Anterior cingulate cortex (tissue), 58 donors: ENCODE data around the gene GFER.
A peak's percentile ranks its signal among the peaks of the same experiment; 100 is the strongest.
"Not testable (repeated sequence)": the region's sequence is repeated elsewhere in the genome, so short reads cannot be mapped to it uniquely, and the experiment has no call there.

Source experiments
- DNase-seq, 58 donors: peaks; one replicate each; lab custom pipeline; 2025; lab: John Stamatoyannopoulos, UW

GFER gene

DNA sequence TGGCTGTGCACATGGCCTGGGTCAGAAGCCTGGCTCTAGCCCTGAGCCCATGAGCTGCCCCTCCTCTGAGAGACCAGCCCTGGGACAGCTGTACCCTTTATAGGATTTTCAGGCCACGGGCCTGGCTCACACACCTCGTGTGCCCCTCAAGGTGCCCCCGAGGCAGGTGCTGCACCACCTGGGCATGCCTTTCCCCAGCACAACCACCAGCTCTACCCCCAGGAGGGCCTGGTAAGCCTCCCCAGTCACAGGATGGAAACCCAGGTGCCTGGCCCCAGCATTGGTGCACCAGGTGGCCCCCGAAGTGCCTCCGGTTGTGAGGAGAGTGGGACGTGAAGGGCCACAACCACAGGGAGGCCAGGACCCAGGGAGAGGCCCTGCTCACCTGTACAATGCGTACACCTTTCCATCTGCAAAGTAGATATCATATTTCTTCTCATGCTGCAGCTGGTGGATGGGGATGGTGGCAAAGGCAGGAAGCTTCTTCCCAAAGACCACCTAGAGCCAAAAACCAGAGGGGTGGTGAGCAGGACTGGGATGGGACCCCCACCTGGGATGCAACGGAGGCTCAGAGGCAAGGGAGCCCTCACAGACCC, 19.3 kb downstream of the GFER start:
- no peak for DNase-seq

DNA sequence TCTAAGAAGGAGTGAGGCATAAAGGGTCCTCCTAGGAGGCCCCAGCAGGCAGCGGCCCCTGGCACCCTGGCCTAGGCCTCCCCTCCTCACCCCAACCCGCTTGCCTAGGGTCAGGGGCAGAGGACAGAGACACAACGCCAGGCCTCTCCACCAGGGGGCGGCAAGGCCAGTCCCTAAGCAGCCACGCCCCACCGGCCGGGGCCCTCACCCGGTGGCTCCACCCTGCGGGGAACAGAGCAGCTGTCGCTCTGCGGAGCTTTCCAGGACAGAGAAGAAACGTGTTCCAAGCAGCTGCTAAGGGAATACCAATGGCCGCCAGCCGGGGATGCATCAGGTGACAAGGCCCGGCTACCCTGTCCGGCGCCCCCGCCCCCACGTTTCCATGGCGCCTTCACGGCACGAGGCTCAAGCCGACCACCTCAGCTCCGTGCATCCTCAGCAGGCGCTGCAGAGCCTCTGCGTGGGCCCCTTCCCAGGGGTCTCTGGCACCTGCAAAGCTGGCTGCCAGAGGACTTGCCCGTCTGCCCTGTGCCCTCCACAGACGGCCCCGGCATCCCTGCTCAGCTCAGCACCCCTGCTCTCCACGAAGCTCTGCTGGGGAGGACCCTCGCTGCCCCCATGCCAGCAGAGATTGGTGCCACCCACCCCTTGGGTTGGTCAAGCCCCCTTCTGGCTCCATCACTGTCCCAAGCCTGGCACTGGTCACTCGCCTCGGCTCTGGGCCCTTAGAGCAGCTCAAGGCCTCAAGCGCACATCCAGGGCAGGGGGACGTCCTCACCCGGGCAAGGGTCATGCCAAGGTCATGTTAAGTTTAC, 20.0 kb downstream of the GFER start:
- DNase-seq, result peak in 52 of 58 donors; percentile 11 to 83 (median 54)

DNA sequence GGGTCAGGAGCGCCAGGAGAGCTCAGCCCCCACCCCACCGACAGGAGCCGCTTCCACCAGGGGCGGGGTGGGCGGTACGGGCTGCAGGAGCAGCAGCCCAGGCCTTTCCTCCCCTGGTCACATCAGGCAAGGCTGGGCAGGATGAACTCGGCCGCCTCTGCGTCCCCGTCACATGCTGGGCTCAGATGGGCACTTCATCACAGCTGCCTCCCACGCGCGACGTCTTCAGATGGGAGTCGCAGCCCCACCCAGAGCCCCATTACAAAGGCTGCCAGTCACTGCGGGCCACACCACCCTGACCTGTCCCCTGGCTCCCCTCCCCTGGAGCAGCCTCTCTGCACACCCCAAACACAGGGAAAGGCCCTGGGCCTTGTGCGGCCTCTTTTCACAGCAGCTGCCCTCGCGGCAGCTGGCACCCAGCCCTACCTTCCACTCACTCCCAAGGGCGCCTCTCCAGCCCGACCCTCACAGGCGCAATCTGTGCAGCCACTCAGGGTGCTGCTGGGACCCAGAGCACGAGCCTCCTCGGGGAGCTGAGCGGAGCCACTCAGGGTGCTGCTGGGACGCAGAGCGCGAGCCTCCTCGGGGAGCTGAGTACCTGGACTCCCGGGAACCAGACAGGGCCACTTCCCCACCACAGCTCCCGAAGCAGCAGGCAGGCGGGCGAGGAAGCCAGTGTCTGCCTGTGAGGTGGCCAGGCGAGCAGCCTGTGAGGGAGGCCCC, 21.0 kb downstream of the GFER start:
- DNase-seq, result no peak

DNA sequence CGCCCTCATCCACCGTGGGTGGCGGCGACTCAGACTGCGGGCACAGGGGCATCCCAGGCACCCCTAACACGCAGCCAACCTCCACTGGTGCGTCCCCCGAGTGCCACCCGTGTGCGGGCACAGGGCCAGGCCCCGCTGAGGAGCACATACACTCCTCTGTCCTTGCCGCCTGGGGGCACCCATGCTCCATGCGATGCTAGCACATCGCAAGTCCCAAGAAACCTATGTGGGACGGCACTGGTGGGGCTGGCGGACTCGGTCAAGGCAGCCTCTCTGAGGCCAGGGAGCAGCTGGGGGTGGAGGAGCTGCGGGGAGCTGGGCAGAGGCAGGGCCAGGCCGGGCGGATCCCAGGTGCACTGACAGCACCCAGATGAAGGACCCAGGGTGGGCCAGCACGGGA, 21.7 kb downstream of the GFER start:
- DNase-seq, result peak in 6 of 58 donors; percentile 16 to 55 (median 30)

DNA sequence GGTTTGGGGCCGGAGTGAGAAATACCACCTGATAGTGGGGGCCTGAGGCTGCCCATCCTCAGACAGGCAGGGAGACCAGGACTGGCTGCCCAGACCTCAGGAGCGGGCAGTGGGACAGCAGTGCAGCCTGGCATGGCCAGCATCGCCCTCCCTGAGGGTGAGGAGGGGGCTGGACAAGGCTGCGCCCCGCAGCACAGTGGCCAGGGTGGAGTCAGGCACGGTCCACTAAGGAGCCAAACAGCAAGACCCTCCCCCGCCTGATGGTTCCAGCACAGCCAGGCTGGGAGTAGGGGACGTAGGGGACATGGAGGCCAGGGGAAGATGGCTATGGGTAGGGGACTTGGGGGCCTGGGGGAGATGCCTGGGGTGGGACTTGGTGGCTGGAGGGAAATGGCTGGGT, 22.3 kb downstream of the GFER start:
- DNase-seq, result no peak

DNA sequence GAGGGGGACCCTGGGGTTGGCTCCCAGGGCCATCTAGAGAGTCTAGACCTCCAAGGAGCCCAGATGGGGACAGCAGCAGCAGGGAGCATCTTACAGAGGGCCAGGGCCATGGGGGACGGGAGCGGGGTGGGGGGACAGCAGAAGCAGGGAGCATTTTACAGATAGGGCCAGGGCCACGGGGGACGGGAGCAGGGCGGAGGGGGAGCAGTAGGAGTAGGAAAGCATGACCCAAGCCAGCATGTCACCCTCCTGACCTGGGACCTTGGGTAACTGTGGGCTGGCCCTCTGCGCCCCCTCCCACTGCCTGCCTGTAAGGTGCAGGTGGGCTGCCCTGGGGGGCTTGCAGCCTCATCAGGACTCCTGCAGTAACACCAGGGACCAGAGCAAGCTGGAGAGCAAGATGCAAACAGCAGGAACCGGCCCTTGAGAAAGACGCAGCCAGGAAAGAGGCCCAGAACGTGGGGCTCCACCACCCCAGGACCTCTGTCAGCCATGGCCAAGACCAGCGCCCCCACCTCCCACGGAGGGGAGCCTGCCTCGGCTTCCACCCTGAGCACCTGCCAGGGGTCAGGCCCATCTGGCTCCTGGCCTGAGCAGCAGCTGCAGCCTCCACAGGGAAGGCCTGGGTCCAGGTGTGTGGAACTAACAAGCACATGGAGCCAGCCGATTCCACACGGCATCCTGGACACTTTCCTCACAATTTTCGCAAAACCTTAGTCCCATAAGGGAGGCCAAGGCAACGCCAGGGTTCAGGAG, 23.3 kb downstream of the GFER start:
- DNase-seq, result no peak

DNA sequence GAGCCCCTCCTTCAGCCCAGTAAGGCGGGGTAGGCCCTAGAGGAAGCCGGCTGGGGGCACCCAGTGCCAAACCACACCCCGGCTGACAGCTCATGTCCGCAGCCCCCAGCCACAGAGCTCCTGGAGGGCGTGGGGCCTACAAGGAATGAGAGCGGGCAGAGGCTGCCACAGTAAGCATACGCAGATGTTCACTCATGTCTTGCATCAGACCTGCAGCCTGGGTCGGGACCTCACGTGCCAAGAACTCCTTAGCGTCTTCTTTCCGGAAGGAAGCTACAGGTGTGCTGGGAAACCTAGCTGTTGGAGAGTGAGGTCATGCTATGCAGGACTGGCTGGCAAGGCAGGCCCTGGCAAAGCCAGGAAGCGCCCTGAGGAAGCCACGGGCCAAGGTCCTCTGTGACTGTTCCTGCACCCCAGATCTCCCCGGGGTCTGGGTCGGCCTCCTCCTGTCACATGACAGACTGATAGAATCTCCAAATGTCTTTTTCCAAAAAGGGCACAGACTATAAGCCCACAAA, 24.1 kb downstream of the GFER start:
- DNase-seq, result no peak

DNA sequence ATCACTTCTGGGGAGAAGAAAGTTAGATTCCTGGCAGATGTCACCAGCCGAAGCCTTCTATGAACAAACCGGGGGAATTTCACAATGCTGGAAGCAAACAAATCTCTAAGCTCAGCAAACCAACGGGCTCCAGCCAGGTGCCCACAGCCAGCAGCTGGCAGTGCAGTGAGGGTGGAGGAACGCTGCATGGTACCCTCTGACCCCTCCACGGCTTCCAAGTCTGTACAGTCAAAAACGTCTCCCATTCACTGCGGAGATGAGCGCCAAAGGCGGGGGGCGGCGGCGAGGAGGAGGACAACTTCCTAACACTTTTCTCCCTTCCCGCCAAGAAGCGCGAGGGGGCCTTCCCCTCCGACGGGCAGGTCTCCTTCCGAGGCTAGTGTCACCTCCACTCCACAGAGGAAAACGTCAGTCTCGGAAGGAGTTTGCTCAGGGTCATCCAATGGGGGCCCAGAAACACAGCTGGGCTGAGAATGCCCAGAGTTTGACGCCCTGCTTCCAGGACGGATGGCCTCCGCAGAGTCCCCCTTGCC, 24.7 kb downstream of the GFER start:
- no peak for DNase-seq

DNA sequence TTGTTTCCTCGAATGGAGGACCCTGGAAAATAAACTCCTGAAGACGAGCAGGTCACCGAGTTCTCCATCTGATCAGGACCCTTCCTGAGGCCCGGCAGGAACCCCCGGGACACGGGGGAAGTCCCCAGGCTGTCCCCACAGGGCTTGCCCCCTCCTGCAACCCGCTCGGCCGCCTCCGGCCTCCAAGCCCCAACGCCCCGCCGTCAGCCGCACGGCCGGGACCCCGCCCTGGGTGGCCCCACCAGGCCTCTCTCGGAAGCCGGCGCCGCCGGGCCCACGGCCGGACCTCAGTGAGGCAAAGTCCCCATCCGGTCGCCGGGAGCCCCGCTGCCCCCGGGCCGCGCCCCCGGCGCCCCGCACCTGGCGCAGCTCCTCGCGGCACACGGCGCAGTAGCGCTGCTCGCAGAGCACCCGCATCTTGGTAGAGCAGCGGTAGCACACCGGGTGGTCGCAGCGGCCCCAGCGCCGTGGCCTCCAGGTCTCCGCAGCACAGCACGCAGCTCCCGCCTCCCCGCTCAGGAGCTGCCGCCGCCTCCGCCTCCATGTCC, 25.2 kb downstream of the GFER start:
- peak in 2 of 58 donors; percentile 44 to 45 for DNase-seq

DNA sequence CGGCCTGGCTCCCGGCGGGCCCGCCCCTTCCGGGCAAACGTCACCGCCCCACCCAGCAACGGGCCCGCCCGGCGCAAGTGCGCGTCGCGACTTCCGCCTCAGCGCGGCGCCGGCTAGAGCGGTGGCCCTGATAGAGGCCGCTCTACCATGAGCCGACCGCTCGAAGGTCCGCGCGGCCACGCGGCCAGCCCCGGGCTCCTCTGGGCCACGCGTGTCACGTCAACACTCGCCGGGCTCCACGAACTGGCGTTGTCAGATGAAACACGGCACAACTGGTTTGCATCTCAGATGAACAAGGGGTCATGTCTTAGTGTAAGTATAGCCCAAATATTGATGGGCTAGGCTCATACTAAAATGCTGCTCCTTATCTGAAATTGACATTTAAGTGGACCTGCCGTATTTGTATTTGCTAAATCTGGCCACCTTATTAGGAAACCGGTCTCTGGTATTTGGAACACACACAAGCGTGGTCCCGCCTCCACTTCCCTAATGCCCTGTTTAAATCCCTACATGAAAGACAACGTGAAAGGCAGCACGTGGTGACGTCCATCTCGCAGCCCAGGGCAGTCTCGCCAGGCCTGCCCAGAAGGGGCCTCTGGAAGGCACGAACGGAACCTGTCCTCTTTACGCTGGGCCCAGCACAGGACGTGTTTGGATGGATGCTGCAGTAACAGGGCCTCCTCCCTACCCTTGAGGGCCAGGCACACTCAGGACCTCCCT, 26.0 kb downstream of the GFER start, which contains the start of gene ZNF598:
Gene ZNF598, minus strand, starts transcription at position 31 of the 720 bp plus-strand sequence.
- DNase-seq, result peak in 56 of 58 donors; percentile 15 to 89 (median 70)

DNA sequence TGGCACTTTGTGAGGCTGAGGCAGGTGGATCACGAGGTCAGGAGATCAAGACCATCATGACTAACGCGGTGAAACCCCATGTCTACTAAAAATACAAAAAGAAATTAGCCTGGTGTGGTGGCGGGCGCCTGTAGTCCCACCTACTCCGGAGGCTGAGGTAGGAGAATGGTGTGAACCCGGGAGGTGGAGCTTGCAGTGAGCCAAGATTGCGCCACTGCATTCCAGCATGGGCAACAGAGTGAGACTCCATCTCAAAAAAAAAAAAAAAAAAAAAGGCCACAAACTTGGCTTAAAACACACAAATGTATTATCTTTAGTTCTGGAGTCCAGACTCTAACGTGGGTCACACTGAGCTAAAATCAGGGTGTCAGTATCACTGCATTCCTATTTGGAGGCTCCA, 27.7 kb downstream of the GFER start:
- not testable (repeated sequence) for DNase-seq

DNA sequence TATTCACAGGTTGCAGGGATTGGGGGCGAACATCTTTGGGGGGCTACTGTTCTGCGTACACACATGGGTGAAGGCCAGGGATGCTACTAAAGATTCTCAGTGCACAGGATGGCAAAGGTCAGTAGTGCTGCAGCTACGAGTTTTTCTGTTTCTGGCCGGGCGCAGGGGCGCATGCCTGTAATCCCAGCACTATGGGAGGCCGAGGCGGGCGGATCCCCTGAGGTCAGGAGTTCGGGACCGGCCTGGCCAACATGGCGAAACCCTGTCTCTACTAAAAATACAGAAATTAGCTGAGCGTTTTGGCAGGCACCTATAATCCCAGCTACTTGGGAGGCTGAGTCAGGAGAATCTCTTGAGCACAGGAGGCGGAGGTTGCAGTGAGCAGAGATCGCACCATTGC, 29.5 kb downstream of the GFER start:
- DNase-seq, result no peak

DNA sequence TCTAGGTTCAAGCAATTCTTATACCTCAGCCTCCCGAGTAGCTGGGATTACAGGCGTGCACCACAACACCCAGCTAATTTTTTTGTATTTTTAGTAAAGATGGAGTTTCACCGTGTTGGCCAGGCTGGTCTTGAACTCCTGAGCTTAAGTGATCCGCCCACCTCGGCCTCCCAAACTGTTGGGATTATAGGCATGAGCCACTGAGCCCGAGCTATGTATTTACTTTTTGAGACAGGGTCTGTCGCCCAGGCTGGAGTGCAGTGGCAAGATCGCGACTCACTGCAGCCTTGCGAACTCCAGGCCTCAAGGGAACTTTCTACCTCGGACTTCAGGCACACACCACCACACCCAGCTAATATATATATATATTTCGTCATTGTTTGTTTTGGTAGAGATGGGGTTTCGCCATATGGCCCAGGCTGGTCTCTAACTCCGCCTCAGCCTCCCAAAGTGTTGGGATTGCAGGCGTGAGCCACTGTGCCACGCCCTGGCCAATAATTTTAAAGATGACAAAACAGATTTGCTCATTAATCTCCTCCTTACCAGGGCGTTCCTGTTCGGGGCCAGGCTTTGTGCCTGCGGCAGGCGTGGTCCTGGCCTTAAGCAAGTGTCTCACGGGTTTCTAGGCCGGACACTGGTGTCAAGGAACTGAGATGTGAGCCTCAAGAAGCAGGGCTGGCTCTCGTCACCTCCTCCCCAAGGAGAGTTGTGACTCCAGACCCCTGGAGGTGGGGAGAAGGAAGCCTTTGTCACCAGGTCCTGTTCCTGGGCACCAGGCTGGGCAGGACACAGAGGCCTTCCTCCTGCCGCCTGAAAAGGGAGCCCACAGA, 31.3 kb downstream of the GFER start:
- DNase-seq, result no peak

DNA sequence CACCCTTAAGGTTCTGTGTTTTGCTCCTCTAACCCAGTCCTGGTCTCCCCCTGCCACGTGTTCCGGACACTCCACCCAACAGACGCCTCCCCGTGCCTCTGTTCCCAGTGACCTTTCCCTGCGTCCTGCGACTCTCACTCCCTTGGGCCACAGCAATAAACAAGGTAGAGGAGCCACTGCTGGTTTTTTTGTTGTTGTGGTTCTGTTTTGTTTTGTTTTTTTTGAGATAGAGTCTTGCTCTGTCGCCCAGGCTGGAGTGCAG, 31.9 kb downstream of the GFER start:
- no peak for DNase-seq

DNA sequence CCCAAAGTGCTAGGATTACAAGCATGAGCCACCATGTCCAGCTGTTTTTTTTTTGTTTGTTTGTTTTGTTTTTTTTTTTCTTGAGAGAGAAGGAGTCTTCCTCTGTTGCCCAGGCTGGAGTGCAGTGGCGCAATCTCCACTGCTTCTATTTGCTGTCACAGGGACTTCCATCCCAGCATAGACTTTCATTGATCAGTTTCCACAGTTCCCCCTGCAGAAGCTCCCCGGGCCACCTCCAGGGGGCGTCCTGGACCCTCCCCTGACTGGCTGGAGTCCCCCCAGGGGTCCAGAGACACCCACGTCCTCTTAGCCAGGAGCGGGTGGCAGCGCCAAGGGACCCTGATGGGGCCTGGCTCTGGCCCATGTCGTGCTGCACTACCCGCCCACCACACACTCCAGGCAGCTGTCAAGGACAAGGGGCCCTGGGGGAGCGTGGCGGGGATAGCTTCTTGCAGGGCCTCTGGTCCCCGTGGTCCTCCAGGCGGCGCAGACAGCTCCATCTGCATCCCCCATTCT, 32.5 kb downstream of the GFER start:
- DNase-seq, result peak in 1 of 58 donors; percentile 11

DNA sequence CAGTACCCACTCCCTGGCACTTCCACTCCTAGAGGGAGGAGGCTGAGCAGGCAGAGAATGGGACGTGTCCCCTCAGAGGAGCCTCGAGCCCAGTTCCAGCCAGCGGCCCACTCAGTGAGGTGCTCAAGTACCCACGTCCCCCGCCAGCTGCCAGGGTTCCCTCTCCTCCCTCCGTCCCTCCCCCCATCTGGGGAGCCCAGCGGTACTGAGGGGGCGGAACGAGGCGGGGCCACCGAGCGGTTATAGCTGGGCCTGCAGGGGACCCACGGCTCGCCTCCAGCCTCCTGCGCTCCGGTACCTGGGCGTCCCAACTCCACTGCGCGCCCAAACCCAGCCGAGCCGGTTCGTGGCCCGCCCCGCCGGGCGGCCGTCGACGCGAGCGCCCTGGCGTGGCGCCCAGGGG, 35.5 kb downstream of the GFER start, which contains the start of gene NPW:
Gene NPW, plus strand, starts transcription at position 268 of the 403 bp plus-strand sequence.
- DNase-seq, result no peak

DNA sequence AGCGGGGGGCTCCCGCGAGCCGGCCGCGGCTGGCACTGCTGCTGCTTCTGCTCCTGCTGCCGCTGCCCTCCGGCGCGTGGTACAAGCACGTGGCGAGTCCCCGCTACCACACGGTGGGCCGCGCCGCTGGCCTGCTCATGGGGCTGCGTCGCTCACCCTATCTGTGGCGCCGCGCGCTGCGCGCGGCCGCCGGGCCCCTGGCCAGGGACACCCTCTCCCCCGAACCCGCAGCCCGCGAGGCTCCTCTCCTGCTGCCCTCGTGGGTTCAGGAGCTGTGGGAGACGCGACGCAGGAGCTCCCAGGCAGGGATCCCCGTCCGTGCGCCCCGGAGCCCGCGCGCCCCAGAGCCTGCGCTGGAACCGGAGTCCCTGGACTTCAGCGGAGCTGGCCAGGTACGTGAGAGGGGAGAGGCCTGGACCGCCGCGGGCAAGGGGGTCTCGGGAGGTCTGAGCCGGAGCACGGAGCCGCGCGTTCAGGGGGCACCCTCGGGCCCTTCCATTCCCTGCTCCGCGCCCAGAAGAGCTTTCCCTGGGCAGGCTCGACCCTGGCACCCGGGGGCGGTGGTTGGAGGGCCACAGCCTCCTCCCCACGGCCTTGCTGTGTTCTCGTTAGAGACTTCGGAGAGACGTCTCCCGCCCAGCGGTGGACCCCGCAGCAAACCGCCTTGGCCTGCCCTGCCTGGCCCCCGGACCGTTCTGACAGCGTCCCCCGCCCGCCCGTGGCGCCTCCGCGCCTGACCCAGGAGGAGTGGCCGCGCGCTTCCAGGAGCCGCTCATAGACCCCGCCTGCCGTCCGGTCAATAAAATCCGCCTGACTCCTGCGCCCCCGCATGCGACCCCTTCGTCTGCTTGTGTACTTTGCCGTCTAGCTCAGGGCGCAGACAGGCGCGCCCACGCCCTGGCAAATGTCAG, 36.2 kb downstream of the GFER start:
- DNase-seq, result no peak
